Prostate gland (tissue), 2 donors: Measurements from ENCODE around the gene TBX18. TPM values are rescaled to one million over a fixed set of nuclear protein-coding genes. Genes with fewer than 3 reads are reported as not detected.

Experiments
- DNase-seq: peaks from one replicate; pipeline ENCODE4 v3.0.0-alpha.2; 2019; ENCODE audit warnings: low spot score
- H3K27ac ChIP-seq, 2 donors: fragments of 200-600 bp; sonication (generic); 2 replicates each; pipeline ENCODE4 v1.5.1; 2017 to 2019
- H3K27me3 ChIP-seq: fragments of 200-600 bp; sonication (generic); replicated peaks from 2 replicates; pipeline ENCODE4 v1.5.1; 2019; ENCODE audit not compliant: insufficient read depth
- H3K36me3 ChIP-seq, 2 donors: fragments of 200-600 bp; sonication (generic); 1 replicate in 1 of 2; 2 replicates in 1 of 2; pipeline versions ENCODE4 v1.5.1 to v1.8.1; 2017 to 2019
- H3K4me1 ChIP-seq: fragments of 200-600 bp; sonication (generic); replicated peaks from 2 replicates; pipeline ENCODE4 v1.5.1; 2019
- H3K4me3 ChIP-seq, 2 donors: fragments of 200-600 bp; sonication (generic); 2 replicates each; pipeline ENCODE4 v1.5.1; 2017 to 2019
- H3K9me3 ChIP-seq: fragments of 200-600 bp; sonication (generic); 2 replicates; pipeline ENCODE4 v1.5.1; 2017
- POLR2A ChIP-seq: fragments of 450-650 bp; IDR thresholded peaks from one replicate; pipeline ENCODE4 v1.6.1; 2016; ENCODE audit warnings: antibody characterized with exemption, mild to moderate bottlenecking
- POLR2AphosphoS5 ChIP-seq: sonication (generic); formaldehyde crosslinking; IDR thresholded peaks from one replicate; pipeline ENCODE4 v1.6.1; 2017; ENCODE audit warnings: antibody characterized with exemption
- WGBS: methylation state at CpG from one replicate; pipeline ENCODE4 v1.1.5; 2018; 5-methylcytosine and 5-hydroxymethylcytosine counted together
- intact Hi-C: fragments of 100-400 bp; cut with DNase I; formaldehyde crosslinking; loops from one replicate; pipeline ENCODE4 v1.14.2; 2022
- total RNA-seq, 2 donors: library from RNA; depleted of rRNA; stranded (reverse); fragments of >200 nt; gene quantifications; one replicate each; pipeline ENCODE4 v1.1.0, GENCODE V29; 2016
- TF ChIP-seq, protein P1 (sequence below), 4 experiments: fragments of 200-600 bp in 2 of 4; fragments of 450-650 bp in 2 of 4; sonication (generic) in 2 of 4; IDR thresholded peaks; 1 replicate in 3 of 4; 2 replicates in 1 of 4; pipeline ENCODE4 v1.5.1; 2016 to 2019; ENCODE audit warnings: antibody characterized with exemption in 4 of 4, mild to moderate bottlenecking in 2 of 4, moderate library complexity in 2 of 4

Gene TBX18
- total RNA-seq, 2 donors from 2014 or later = 0.05 to 3.4 TPM

DNA sequence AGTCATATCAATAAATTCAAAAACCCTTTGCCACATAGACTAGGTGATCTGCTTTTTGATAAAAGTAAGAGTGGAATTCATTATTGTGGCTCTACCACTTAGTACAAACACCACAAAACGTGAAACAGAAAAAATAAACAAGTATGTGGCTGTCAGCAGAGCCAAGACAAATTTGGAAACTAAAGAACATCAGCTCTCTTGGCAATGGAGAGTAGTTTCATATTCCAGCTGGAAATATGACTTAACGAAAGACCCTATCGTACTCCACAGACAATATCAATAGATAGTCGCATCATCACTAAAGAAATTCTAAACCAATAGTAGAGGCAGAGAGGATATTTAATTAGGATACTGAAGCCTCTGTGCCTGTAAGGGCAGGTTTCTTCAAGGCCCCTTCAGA lies 20.8 kb downstream of the TBX18 start:
- intact Hi-C loops = no loop called here
- Histone ChIP-seq H3K9me3 (no peaks in the 10 kb centered on the region), H3K4me3 (no peak overlapping the region), H3K27me3 (no peaks in the 10 kb centered on the region), H3K4me1 (no peaks in the 10 kb centered on the region), H3K36me3 (no peaks in the 10 kb centered on the region), H3K27ac (no peak overlapping the region)
- no peak for DNase-seq
- WGBS = 63% methylated on average over 4 of the region's 4 CpGs
- TF ChIP-seq POLR2AphosphoS5 (no peak), POLR2A (no peak)
- TF ChIP-seq, protein P1, sequence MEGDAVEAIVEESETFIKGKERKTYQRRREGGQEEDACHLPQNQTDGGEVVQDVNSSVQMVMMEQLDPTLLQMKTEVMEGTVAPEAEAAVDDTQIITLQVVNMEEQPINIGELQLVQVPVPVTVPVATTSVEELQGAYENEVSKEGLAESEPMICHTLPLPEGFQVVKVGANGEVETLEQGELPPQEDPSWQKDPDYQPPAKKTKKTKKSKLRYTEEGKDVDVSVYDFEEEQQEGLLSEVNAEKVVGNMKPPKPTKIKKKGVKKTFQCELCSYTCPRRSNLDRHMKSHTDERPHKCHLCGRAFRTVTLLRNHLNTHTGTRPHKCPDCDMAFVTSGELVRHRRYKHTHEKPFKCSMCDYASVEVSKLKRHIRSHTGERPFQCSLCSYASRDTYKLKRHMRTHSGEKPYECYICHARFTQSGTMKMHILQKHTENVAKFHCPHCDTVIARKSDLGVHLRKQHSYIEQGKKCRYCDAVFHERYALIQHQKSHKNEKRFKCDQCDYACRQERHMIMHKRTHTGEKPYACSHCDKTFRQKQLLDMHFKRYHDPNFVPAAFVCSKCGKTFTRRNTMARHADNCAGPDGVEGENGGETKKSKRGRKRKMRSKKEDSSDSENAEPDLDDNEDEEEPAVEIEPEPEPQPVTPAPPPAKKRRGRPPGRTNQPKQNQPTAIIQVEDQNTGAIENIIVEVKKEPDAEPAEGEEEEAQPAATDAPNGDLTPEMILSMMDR (IDR thresholded peaks at IDR 0.05) = no peak

DNA sequence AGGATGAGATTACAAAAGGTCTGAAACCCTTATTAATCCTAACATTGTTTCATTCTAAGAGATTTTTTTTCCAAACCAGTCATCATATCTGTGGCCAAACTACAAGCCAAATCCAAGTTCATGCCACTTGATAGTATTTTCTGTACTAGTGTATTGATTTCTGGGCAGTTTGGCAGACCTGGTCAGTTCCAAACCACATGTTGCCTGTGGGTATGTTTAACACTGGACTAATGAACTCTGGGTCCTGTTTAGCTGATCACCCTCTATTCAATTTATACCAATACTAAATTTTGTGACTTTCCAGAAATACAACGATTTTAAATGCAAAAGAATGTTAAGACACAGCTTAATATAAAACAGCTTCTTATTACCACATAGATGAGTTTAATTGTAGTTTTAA lies 24.0 kb downstream of the TBX18 start:
- H3K27me3 ChIP-seq = no peaks in the 10 kb centered on the region
- no peaks in the 10 kb centered on the region for H3K36me3 ChIP-seq
- intact Hi-C loops = no loop called here
- DNase-seq = no peak
- 54% methylated on average over 1 of the region's 1 CpG for WGBS
- H3K4me1 ChIP-seq = no peaks in the 10 kb centered on the region
- TF ChIP-seq, protein P1 (IDR thresholded peaks at IDR 0.05) = no peak
- TF ChIP-seq POLR2AphosphoS5 (no peak), POLR2A (no peak)
- H3K9me3 ChIP-seq = no peaks in the 10 kb centered on the region
- no peak overlapping the region for H3K4me3 ChIP-seq
- no peak overlapping the region for H3K27ac ChIP-seq

DNA sequence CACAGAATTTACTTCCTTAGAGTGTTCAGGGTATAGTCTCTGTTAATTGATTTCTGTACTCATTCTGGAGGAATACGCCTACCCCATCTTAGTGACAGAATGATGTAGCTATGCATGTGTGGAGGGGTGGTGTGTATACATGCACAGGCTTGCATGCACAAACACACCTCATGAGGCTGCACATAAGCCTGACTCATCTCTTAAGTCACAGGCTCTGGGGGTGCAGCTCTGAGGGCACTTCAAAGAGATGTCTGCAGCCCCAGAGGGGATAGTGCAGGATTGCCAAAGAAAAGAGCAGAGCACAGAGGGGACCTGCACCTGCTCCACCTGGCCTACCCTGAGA lies 24.6 kb downstream of the TBX18 start:
- no peaks in the 10 kb centered on the region for H3K4me1 ChIP-seq
- no peaks in the 10 kb centered on the region for H3K27me3 ChIP-seq
- TF ChIP-seq, protein P1 (IDR thresholded peaks at IDR 0.05) = no peak
- no peak for TF ChIP-seq POLR2AphosphoS5
- no peak for TF ChIP-seq POLR2A
- intact Hi-C loops = no loop called here
- WGBS = 47% methylated on average over 1 of the region's 1 CpG
- no peaks in the 10 kb centered on the region for H3K36me3 ChIP-seq
- no peak overlapping the region for H3K27ac ChIP-seq
- H3K4me3 ChIP-seq = no peak overlapping the region
- DNase-seq = no peak
- H3K9me3 ChIP-seq = no peaks in the 10 kb centered on the region

DNA sequence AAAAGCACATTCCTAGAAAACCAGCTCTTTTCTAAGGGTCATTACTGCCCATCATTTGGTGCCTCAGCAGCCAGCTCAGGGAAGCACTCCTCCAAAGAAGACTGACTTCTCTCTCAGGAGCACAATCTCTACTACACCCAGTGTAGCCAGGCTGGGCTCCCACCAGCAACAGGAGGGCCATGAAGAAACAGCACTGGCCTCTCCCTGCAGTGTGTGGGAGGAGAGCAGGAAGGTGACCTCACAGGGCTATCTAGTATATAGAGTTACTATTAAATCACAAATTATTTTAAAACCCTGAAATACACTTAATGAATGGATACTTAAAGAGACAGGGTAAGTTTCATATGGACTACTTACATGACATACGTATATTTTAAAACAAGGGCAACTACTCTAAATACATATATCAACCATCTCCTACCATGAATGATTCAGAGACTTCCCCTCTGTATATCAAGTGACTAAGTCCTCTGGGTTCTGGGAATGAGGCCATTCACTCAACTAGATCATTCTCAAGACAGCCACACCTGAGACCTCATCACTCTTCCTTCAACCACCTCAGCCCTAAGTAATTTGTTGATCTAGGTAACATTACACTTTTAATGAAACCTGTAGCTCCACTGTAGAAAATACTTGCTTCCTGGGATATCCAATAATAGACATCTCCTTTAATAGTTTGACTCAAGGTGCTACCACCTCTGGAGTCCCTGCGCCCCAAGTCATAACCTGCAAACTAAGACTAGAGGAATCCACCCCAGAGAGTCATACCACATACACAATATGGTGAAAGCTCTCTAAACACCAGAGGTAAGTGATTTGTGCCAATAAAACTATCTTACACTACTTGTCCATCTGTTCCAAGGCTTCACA lies 25.2 kb downstream of the TBX18 start:
- no peaks in the 10 kb centered on the region for H3K27me3 ChIP-seq
- no peaks in the 10 kb centered on the region for H3K36me3 ChIP-seq
- no peak for DNase-seq
- no peak overlapping the region for H3K27ac ChIP-seq
- no peak overlapping the region for H3K4me3 ChIP-seq
- WGBS = 90% methylated on average over 2 of the region's 2 CpGs
- TF ChIP-seq POLR2AphosphoS5 (no peak), POLR2A (no peak)
- TF ChIP-seq, protein P1 (IDR thresholded peaks at IDR 0.05) = no peak
- H3K9me3 ChIP-seq = no peaks in the 10 kb centered on the region
- no peaks in the 10 kb centered on the region for H3K4me1 ChIP-seq
- intact Hi-C loops = no loop called here

DNA sequence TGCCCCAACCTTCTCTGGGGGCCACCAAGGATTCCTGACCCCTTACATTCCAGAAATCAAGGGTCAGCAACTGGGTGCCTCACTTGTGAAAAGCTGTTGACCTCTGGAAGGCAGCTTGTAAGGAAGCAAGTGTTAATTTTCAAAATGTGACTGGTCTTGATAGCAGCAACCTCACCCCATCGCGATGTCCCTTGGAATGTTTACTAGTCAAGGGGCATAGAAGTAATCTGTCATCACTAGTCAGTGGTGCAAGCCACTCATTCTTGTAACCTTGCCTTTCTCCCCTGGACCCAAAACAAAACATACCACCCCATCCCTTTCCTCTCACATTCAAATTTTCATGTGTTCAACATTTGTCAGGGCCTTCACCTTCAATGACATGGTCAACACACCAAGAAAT lies 30.5 kb downstream of the TBX18 start:
- 69% methylated on average over 2 of the region's 2 CpGs for WGBS
- no peak overlapping the region for H3K27ac ChIP-seq
- H3K4me3 ChIP-seq = no peak overlapping the region
- no peaks in the 10 kb centered on the region for H3K4me1 ChIP-seq
- no peak for TF ChIP-seq POLR2AphosphoS5
- TF ChIP-seq POLR2A = no peak
- TF ChIP-seq, protein P1 (IDR thresholded peaks at IDR 0.05) = no peak
- no peaks in the 10 kb centered on the region for H3K9me3 ChIP-seq
- H3K27me3 ChIP-seq = no peaks in the 10 kb centered on the region
- DNase-seq = no peak
- H3K36me3 ChIP-seq = no peaks in the 10 kb centered on the region
- intact Hi-C loops = no loop called here
